ACC112 (cell line): ENCODE results near the gene XRCC1.

ENCODE experiments used
- H2AFZ ChIP-seq: fragments of 200-600 bp; sonication (generic); one replicate; pipeline ENCODE4 v1.6.0; 2017; ENCODE audit warnings: antibody characterized with exemption, low read length; ENCODE audit not compliant: unreplicated experiment
- H3K27ac ChIP-seq: fragments of 200-600 bp; sonication (generic); 2 replicates; pipeline ENCODE4 v1.5.1; 2014; ENCODE audit warnings: low read depth, mild to moderate bottlenecking, antibody characterized with exemption, low read length, moderate library complexity
- H3K27me3 ChIP-seq: fragments of 200-600 bp; sonication (generic); 2 replicates; pipeline ENCODE4 v1.6.1; 2014; ENCODE audit warnings: mild to moderate bottlenecking, antibody characterized with exemption, low read length, moderate library complexity, mixed read lengths; ENCODE audit not compliant: insufficient read depth
- H3K36me3 ChIP-seq: fragments of 200-600 bp; sonication (generic); 2 replicates; pipeline ENCODE4 v1.6.1; 2016; ENCODE audit warnings: mild to moderate bottlenecking, antibody characterized with exemption, low read length, moderate library complexity, mixed read lengths; ENCODE audit not compliant: insufficient read depth
- H3K4me1 ChIP-seq: fragments of 200-600 bp; sonication (generic); one replicate; pipeline ENCODE4 v1.6.1; 2016; ENCODE audit warnings: low read length, mixed read lengths; ENCODE audit not compliant: insufficient read depth, unreplicated experiment, control insufficient read depth
- H3K4me3 ChIP-seq: fragments of 200-600 bp; sonication (generic); 2 replicates; pipeline ENCODE4 v1.5.1; 2014; ENCODE audit warnings: mild to moderate bottlenecking, low read depth, low read length
- H3K79me2 ChIP-seq: fragments of 200-600 bp; sonication (generic); one replicate; pipeline ENCODE4 v1.6.0; 2016; ENCODE audit warnings: low read length; ENCODE audit not compliant: control insufficient read depth, unreplicated experiment, insufficient read depth

Gene XRCC1

GRCh38 chr19:43545276-43545675 is 30.1 kb downstream of the XRCC1 start:
- no peaks in the 10 kb centered on the region for H3K79me2 ChIP-seq
- H3K4me1 ChIP-seq: no peaks in the 10 kb centered on the region
- H2AFZ ChIP-seq: no peak overlapping the region
- H3K27me3 ChIP-seq: no peaks in the 10 kb centered on the region
- no peak overlapping the region for H3K4me3 ChIP-seq
- no peaks in the 10 kb centered on the region for H3K36me3 ChIP-seq
- H3K27ac ChIP-seq: no peak overlapping the region

- Histone ChIP-seq H2AFZ (no peak overlapping the region), H3K27ac (no peak overlapping the region), H3K36me3 (peaks cover 2% of the 10 kb centered on the region), H3K4me3 (no peak overlapping the region), H3K27me3 (no peaks in the 10 kb centered on the region), H3K79me2 (no peaks in the 10 kb centered on the region), H3K4me1 (no peaks in the 10 kb centered on the region)
Observed at GRCh38 chr19:43544077-43544476, 31.2 kb downstream of the XRCC1 start.

GRCh38 chr19:43541920-43542650 is 33.2 kb downstream of the XRCC1 start:
- Histone ChIP-seq H3K79me2 (no peaks in the 10 kb centered on the region), H3K4me3 (no peak overlapping the region), H2AFZ (no peak overlapping the region), H3K27me3 (no peaks in the 10 kb centered on the region), H3K36me3 (peaks cover 11% of the 10 kb centered on the region), H3K4me1 (no peaks in the 10 kb centered on the region), H3K27ac (no peak overlapping the region)

- Histone ChIP-seq H3K79me2 (no peaks in the 10 kb centered on the region), H3K36me3 (peaks cover 11% of the 10 kb centered on the region), H3K4me3 (no peak overlapping the region), H3K27me3 (no peaks in the 10 kb centered on the region), H3K4me1 (no peaks in the 10 kb centered on the region), H2AFZ (no peak overlapping the region), H3K27ac (no peak overlapping the region)
Observed at GRCh38 chr19:43540381-43540780, 34.9 kb downstream of the XRCC1 start.

GRCh38 chr19:43538922-43539321 is 36.4 kb downstream of the XRCC1 start:
- H3K4me1 ChIP-seq: no peaks in the 10 kb centered on the region
- H3K79me2 ChIP-seq: no peaks in the 10 kb centered on the region
- H3K36me3 ChIP-seq: peaks cover 11% of the 10 kb centered on the region
- no peaks in the 10 kb centered on the region for H3K27me3 ChIP-seq
- no peak overlapping the region for H2AFZ ChIP-seq
- H3K4me3 ChIP-seq: no peak overlapping the region
- no peak overlapping the region for H3K27ac ChIP-seq

- peaks cover 3% of the 10 kb centered on the region for H3K4me1 ChIP-seq
- H3K27ac ChIP-seq: 0 out of 2 replicates have a peak overlapping the region, but pooled peaks have one; percentile 14
- H2AFZ ChIP-seq: no peak overlapping the region
- no peaks in the 10 kb centered on the region for H3K27me3 ChIP-seq
- no peaks in the 10 kb centered on the region for H3K79me2 ChIP-seq
- H3K36me3 ChIP-seq: peaks cover 11% of the 10 kb centered on the region
- H3K4me3 ChIP-seq: no peak overlapping the region
Observed at GRCh38 chr19:43534816-43535761, 40.2 kb downstream of the XRCC1 start.

- H3K36me3 ChIP-seq: peaks cover 11% of the 10 kb centered on the region
- H2AFZ ChIP-seq: no peak overlapping the region
- H3K27ac ChIP-seq: 0 out of 2 replicates have a peak overlapping the region, but pooled peaks have one; percentile 14
- H3K4me1 ChIP-seq: peaks cover 3% of the 10 kb centered on the region
- no peaks in the 10 kb centered on the region for H3K79me2 ChIP-seq
- H3K27me3 ChIP-seq: no peaks in the 10 kb centered on the region
- H3K4me3 ChIP-seq: peak overlapping the region; percentile 66
Observed at GRCh38 chr19:43534305-43534815, 41.0 kb downstream of the XRCC1 start.

- Histone ChIP-seq H3K27ac (peak overlapping the region; percentile 58), H3K4me1 (peaks cover 3% of the 10 kb centered on the region), H3K36me3 (peaks cover 5% of the 10 kb centered on the region), H3K27me3 (no peaks in the 10 kb centered on the region), H3K79me2 (no peaks in the 10 kb centered on the region), H3K4me3 (peak overlapping the region; percentile 81), H2AFZ (peak overlapping the region; percentile 64)
Observed at GRCh38 chr19:43533546-43534304, 41.6 kb downstream of the XRCC1 start.

GRCh38 chr19:43532962-43533545 is 42.3 kb downstream of the XRCC1 start, which contains the start of gene ZNF575:
Gene ZNF575, plus strand, starts transcription at chr19:43533188. Its CDS starts 1,235 bp downstream, at chr19:43534423.
- Histone ChIP-seq H3K79me2 (no peaks in the 10 kb centered on the region), H3K36me3 (no peaks in the 10 kb centered on the region), H3K27me3 (no peaks in the 10 kb centered on the region), H3K27ac (peak within 1 kb of the TSS; percentile 58), H3K4me1 (peaks cover 3% of the 10 kb centered on the region), H2AFZ (peak within 1 kb of the TSS; percentile 64), H3K4me3 (peak within 1 kb of the TSS; percentile 81)

GRCh38 chr19:43532571-43532961 is 42.8 kb downstream of the XRCC1 start:
- Histone ChIP-seq H2AFZ (peak overlapping the region; percentile 40), H3K36me3 (no peaks in the 10 kb centered on the region), H3K4me3 (peak overlapping the region; percentile 81), H3K27me3 (no peaks in the 10 kb centered on the region), H3K4me1 (peaks cover 3% of the 10 kb centered on the region), H3K27ac (peak overlapping the region; percentile 47), H3K79me2 (no peaks in the 10 kb centered on the region)
